HG02938 (cell line): ENCODE data around the gene FAM219A.
"Not testable (repeated sequence)": the region's sequence is repeated elsewhere in the genome, so short reads cannot be mapped to it uniquely, and the experiment has no call there.

Experiments
- ATAC-seq: cut with Tn5 transposase; IDR thresholded peaks from one replicate; pipeline ENCODE4 v1.9.1; 2021; ENCODE audit warnings: mild to moderate bottlenecking, moderate library complexity; ENCODE audit not compliant: unreplicated experiment

Gene FAM219A

DNA sequence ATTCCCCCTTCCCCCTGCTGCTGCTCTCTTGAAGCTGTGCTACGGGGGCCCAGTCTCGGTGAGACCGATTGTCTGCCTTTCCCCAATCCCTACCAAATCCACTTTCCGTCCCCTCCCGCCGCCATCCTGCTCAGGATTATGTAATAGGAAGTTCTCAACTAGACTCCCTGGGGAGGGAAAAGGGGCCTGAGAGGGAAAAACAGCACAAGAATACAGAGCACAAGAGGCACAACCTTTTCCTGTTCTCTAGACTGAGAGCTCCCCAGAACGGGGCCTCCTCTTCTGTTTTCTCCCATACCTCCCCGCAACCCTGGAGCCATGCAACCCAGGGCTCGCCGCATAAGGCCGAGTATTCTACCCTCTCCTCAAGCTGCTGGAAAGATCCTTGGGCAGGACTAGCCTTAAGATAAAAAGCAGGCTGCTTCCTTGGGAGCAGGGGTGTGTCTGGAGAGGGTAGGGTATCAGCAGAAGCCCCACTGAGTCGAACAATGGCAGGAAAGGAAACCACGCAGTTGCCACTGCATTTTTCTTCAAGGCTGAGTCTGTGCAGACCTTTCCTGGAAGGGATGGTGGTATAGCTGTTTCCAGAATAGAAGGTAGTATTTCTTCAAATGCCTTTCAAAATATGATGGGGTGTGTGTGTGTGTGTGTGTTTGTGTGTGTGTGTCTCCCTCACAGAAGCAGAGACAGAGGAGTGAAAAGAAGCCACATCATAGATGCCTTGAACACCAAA is 94.6 kb downstream of the FAM219A start:
- ATAC-seq = no peak

DNA sequence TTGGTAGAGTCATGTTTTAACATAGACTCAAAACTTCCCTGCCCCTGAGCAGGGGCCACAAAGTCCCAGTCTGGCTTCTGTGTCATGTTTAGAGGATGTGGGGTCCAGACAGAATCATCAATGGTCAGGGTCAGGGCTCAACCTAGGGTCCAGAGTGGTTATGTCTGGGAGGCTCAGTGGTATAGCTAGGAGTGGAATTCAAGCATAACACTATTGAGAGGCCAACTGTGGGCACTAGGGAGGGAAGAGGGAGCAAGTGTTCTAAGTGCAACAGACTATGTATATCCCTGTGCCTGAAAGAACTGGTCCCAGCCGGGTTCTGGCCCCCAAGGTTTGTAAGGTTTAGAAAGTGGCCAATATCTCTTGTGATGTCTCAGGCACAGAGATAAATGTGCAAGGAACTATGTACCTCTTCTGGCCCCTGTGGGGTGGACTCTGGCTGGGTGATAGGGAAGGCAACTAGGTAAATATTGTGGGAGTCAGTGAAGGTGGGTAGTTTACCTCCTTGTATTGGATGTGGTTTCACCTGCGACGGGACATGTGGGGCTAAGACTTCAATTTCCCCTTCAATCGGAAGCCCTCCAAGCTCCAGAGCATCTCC is 95.7 kb downstream of the FAM219A start:
- ATAC-seq = no peak

DNA sequence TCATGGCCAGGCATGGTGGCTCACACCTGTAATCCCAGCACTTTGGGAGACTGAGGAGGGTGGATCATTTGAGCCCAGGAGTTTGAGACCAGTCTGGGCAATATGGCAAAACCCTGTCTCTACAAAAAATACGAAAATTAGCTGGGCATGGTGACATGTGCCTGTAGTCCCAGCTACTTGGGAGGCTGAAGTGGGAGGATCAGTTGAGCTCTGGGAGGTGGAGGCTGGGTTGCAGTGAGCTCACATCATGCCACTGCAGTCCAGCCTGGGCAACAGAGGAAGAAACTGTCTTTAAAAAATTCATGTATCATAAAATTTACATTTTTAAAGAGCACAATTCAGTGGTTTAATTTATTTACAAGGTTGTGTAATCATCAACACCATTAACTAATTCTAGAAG is 105.4 kb downstream of the FAM219A start:
- not testable (repeated sequence) for ATAC-seq

DNA sequence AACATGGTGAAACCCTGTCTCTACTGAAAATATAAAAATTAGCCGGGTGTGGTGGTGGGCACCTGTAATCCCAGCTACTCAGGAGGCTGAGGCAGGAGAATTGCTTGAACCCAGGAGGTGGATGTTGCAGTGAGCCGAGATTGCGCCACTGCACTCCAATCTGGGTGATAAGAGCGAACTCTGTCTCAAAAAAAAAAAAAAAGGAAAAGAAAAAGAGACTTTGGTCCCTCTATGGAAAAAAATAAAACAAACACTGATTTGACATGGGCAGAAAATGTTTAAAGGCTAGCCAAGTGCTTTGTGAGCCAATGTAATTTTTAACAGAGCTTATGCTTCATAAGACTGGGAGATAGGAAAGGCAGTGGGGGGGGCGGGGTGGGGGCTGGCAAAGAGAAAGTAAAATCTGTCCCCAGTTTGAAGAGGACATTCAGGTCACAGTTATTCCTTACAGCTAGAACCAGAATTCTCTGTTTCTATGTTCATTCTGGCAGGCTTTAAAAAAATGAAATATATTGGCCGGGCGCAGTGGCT is 106.2 kb downstream of the FAM219A start:
- ATAC-seq = not testable (repeated sequence)

DNA sequence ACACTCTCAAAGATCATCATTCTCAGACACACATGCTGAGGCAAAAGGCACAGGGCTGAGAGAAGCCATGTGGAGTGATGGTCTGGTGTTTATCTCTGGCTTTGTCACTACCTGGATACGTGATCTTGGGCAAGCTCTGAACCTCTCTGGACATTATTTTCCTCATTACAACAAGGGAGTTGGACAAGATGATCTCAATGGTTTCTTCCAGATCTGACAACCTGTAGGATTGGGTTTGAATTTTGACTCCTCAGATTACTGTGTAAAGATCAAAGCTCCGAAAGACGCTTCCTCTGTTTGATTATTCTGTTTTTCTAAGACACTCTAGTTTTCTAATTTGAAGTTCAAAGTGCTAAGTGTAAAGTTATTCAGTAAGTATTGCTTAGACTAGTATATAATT is 109.0 kb downstream of the FAM219A start:
- ATAC-seq = no peak
